GM12864 (cell line): ENCODE data around the gene SLC35F6.
"Not testable (repeated sequence)": the region's sequence is repeated elsewhere in the genome, so short reads cannot be mapped to it uniquely, and the experiment has no call there.

Experiments
- DNase-seq: peaks from one replicate; pipeline ENCODE4 v3.0.0-alpha.2; 2011; ENCODE audit warnings: low read depth
- H3K4me3 ChIP-seq: 2 replicates; pipeline ENCODE4 v1.5.1; 2011; ENCODE audit warnings: mild to moderate bottlenecking, low read depth, low read length, control low read depth
- CTCF ChIP-seq: IDR thresholded peaks from 2 replicates; pipeline ENCODE4 v1.5.1; 2011; ENCODE audit warnings: low read depth, mild to moderate bottlenecking, moderate library complexity, low read length, control low read depth, inconsistent platforms; ENCODE audit errors: missing control alignments

The SLC35F6 gene

GRCh38 chr2:26756337-26756736 lies 7.7 kb upstream of the SLC35F6 start:
- TF ChIP-seq CTCF = no peak
- no peak overlapping the region for H3K4me3 ChIP-seq
- no peak for DNase-seq

GRCh38 chr2:26757873-26758789 lies 6.0 kb upstream of the SLC35F6 start:
- DNase-seq = peak; percentile 40
- no peak for TF ChIP-seq CTCF
- H3K4me3 ChIP-seq = no peak overlapping the region

- no peak for DNase-seq
- no peak for TF ChIP-seq CTCF
- H3K4me3 ChIP-seq = no peak overlapping the region
These were observed 5.2 kb upstream of the SLC35F6 start for GRCh38 chr2:26758790-26759321.

GRCh38 chr2:26759845-26760244 lies 4.2 kb upstream of the SLC35F6 start:
- DNase-seq = no peak
- TF ChIP-seq CTCF = no peak
- H3K4me3 ChIP-seq = no peak overlapping the region

GRCh38 chr2:26760991-26761390 lies 3.1 kb upstream of the SLC35F6 start:
- DNase-seq, H3K4me3 ChIP-seq: not testable (repeated sequence)

- TF ChIP-seq CTCF = no peak
- H3K4me3 ChIP-seq = no peak overlapping the region
- no peak for DNase-seq
These were observed 1.1 kb upstream of the SLC35F6 start for GRCh38 chr2:26763019-26763418.

GRCh38 chr2:26764906-26765305 lies 822 bp downstream of the SLC35F6 start:
- H3K4me3 ChIP-seq = peak overlapping the region; percentile 98
- DNase-seq = no peak
- no peak for TF ChIP-seq CTCF
